Fibroblast of pulmonary artery (primary cell): ENCODE data around the gene CPAMD8.
A peak's percentile ranks its signal among the peaks of the same experiment; 100 is the strongest.

Source experiments
- DNase-seq: peaks from one replicate; pipeline ENCODE4 v3.0.0-alpha.2; 2010; ENCODE audit warnings: low read depth
- H3K4me3 ChIP-seq: replicated peaks from 2 replicates; pipeline ENCODE4 v1.5.1; 2011; ENCODE audit warnings: low read depth, mild to moderate bottlenecking, control low read depth, low read length, moderate library complexity
- CTCF ChIP-seq: IDR thresholded peaks from 2 replicates; pipeline ENCODE4 v1.5.1; 2011; ENCODE audit warnings: mild to moderate bottlenecking, control low read depth, low read length, inconsistent platforms; ENCODE audit errors: missing control alignments

CPAMD8 gene

GRCh38 chr19:16895467-16896145, 131.0 kb downstream of the CPAMD8 start:
- peak; percentile 31 for DNase-seq
- peak overlapping the region; percentile 59 for H3K4me3 ChIP-seq
- TF ChIP-seq CTCF, result no peak

GRCh38 chr19:16894080-16894479, 132.5 kb downstream of the CPAMD8 start:
- TF ChIP-seq CTCF, result no peak
- DNase-seq, result no peak
- no peak overlapping the region for H3K4me3 ChIP-seq

GRCh38 chr19:16893686-16893989, 133.0 kb downstream of the CPAMD8 start:
- no peak for TF ChIP-seq CTCF
- DNase-seq, result no peak
- no peak overlapping the region for H3K4me3 ChIP-seq

GRCh38 chr19:16892868-16893685, 133.5 kb downstream of the CPAMD8 start:
- DNase-seq, result no peak
- TF ChIP-seq CTCF, result no peak
- no peak overlapping the region for H3K4me3 ChIP-seq

GRCh38 chr19:16892436-16892835, 134.2 kb downstream of the CPAMD8 start:
- no peak for DNase-seq
- H3K4me3 ChIP-seq, result no peak overlapping the region
- no peak for TF ChIP-seq CTCF

- TF ChIP-seq CTCF, result no peak
- H3K4me3 ChIP-seq, result no peak overlapping the region
Measured at GRCh38 chr19:16891696-16892382, 134.8 kb downstream of the CPAMD8 start.

More at GRCh38 chr19:16891696-16892382, 134.8 kb downstream of the CPAMD8 start:
- DNase-seq, result no peak
